BJ (cell line): ENCODE measurements around the gene CDH22. TPM values are rescaled to one million over a fixed set of nuclear protein-coding genes. Genes with fewer than 3 reads are reported as not detected.

Source experiments
- CTCF ChIA-PET: fragments of 350-600 bp; formaldehyde crosslinking; extraction: SDS; loops from one replicate; lab custom pipeline; 2021; ENCODE audit warnings: antibody characterized with exemption, inconsistent platforms; lab: Yijun Ruan, JAX
- POLR2A ChIA-PET: fragments of 300-600 bp; sonication (Branson Sonifier 250); formaldehyde crosslinking; extraction: SDS; loops from one replicate; lab custom pipeline; 2021; ENCODE audit warnings: antibody characterized with exemption; lab: Charles Lee
- DNase-seq: peaks from one replicate; pipeline ENCODE4 v3.0.0-alpha.2; 2011; ENCODE audit warnings: low read depth
- H3K27me3 ChIP-seq: 2 replicates; pipeline ENCODE4 v1.6.0; 2011; ENCODE audit warnings: low read length; ENCODE audit not compliant: control insufficient read depth, insufficient read depth
- H3K36me3 ChIP-seq: 2 replicates; pipeline ENCODE4 v1.5.1; 2011; ENCODE audit warnings: low read length; ENCODE audit not compliant: control insufficient read depth, insufficient read depth
- H3K4me3 ChIP-seq: 2 replicates; pipeline ENCODE4 v1.5.1; 2011; ENCODE audit warnings: low read depth, mild to moderate bottlenecking, control low read depth, low read length
- CTCF ChIP-seq: IDR thresholded peaks from 2 replicates; pipeline ENCODE4 v1.5.1; 2011; ENCODE audit warnings: low read depth, mild to moderate bottlenecking, control low read depth, inconsistent platforms, low read length, moderate library complexity; ENCODE audit not compliant: insufficient read depth
- polyA plus RNA-seq: library from polyadenylated mRNA; depleted of rRNA; stranded (reverse); fragments of >200 nt; gene quantifications from 2 replicates; pipeline ENCODE4 v1.2.3, GENCODE V29; 2011

The CDH22 gene
- polyA plus RNA-seq, 1 experiment = not detected

DNA sequence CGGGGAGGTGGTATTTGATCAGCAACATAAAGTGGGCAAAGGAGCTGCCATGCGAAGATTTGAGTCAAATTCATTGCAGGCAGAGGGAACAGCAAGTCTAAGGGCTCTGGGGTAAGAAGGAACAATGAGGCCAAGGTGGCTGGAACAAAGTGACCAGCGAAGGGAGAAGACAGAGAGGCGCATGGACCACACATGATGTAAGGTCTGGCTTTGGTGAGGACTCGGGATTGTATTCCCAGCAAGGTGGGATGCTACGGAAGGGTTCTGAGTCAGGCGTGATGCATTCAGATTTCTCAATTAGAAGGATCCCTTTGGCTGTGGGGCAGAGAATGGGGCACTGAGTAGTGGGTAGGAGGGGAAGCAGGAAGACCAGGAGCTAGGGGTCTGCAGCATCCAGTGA is 30.7 kb upstream of the CDH22 start:
- no peak for DNase-seq
- no peak for TF ChIP-seq CTCF
- Histone ChIP-seq H3K36me3 (no peaks in the 10 kb centered on the region), H3K4me3 (no peak overlapping the region), H3K27me3 (peaks cover 44% of the 10 kb centered on the region)
- POLR2A ChIA-PET = no interaction called here
- CTCF ChIA-PET = interaction anchor here (1.0 to 1.4 kb wide), 3 partner anchors 13 to 62 kb away, joined by 3 to 5 read pairs (median 3); no protein-coding TSS in a partner anchor

GRCh38 chr20:46336735-46337134 is 28.4 kb upstream of the CDH22 start:
- CTCF ChIA-PET = interaction anchor here (1.0 to 3.2 kb wide), 3 partner anchors 11 to 46 kb away, joined by 3 to 25 read pairs (median 3); no protein-coding TSS in a partner anchor
- Histone ChIP-seq H3K36me3 (no peaks in the 10 kb centered on the region), H3K27me3 (peaks cover 45% of the 10 kb centered on the region), H3K4me3 (no peak overlapping the region)
- DNase-seq = no peak
- POLR2A ChIA-PET = no interaction called here
- TF ChIP-seq CTCF = no peak

GRCh38 chr20:46334303-46334904 is 26.1 kb upstream of the CDH22 start:
- ChIA-PET POLR2A (interaction anchor here (0.6 kb wide), 1 partner anchor 361 kb away, joined by 3 read pairs; no protein-coding TSS in a partner anchor), CTCF (interaction anchor here (0.9 to 3.1 kb wide), 3 partner anchors 10 to 69 kb away, joined by 3 to 15 read pairs (median 3); no protein-coding TSS in a partner anchor)
- no peak for DNase-seq
- H3K4me3 ChIP-seq = no peak overlapping the region
- TF ChIP-seq CTCF = no peak
- H3K36me3 ChIP-seq = no peaks in the 10 kb centered on the region
- H3K27me3 ChIP-seq = peaks cover 46% of the 10 kb centered on the region

DNA sequence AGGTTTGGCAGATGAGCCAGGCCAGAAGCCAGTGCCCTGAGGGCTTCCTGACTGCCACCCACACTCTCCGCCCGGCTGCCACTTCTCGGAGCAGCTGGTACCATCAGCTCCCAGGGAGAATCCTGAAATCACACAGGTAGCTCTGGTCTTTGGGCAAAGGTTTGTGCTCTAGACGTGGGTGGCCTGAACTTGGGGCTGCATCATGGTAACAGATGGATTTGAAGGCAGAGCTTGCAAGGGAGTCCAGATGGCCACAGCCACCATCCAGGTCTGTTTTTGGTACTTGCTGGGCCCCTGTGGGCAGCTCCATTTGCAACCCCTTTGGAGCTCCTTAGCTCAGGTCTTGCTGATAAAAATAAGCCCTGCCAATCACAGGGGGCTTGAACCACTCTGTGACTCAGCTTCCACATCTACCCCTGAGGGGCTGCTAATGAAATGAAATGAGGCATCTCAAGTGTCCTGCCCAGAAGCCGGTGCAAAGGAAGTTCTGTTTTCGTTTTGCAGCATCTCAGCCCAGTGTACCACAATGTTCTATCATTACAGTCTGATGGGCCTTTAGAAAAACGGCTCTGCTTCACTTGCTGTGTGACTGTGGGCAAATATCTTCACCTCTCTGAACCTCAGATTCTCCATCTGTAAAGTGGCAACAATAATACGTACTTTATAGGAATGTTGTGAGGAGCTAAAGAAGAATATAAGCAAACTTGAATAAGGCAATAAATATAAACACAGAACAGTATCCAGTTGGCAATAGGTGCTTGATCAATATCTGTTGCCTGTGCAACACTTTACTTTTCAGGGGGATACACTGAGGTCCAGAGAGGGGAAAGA is 25.1 kb upstream of the CDH22 start:
- Histone ChIP-seq H3K36me3 (no peaks in the 10 kb centered on the region), H3K4me3 (no peak overlapping the region), H3K27me3 (peaks cover 40% of the 10 kb centered on the region)
- ChIA-PET CTCF (interaction anchor here (0.9 to 3.1 kb wide), 6 partner anchors 9 to 70 kb away, joined by 3 to 15 read pairs (median 3); no protein-coding TSS in a partner anchor), POLR2A (no interaction called here)
- TF ChIP-seq CTCF = no peak
- DNase-seq = no peak
